MG63 (cell line): ENCODE measurements around the gene TRAPPC3L. TPM values are rescaled to one million over a fixed set of nuclear protein-coding genes. Genes with fewer than 3 reads are reported as not detected.
A peak's percentile ranks its signal among the peaks of the same experiment; 100 is the strongest.

ENCODE experiments used
- DNase-seq: peaks from one replicate; pipeline ENCODE4 v3.0.0-alpha.2; 2020
- H3K27me3 ChIP-seq: fragments of 250-450 bp; sonication (Bioruptor Pico); 2 replicates; pipeline ENCODE4 v1.5.1; 2020; ENCODE audit warnings: mild to moderate bottlenecking, moderate library complexity
- H3K36me3 ChIP-seq: fragments of 250-450 bp; sonication (Bioruptor Pico); 2 replicates; pipeline ENCODE4 v1.5.1; 2020; ENCODE audit warnings: mild to moderate bottlenecking, moderate library complexity
- H3K4me3 ChIP-seq: fragments of 250-450 bp; sonication (Bioruptor Pico); 2 replicates; pipeline ENCODE4 v1.5.1; 2020; ENCODE audit warnings: mild to moderate bottlenecking, moderate library complexity
- H3K9me3 ChIP-seq: fragments of 250-450 bp; sonication (Bioruptor Pico); 2 replicates; pipeline ENCODE4 v1.5.1; 2020; ENCODE audit warnings: mild to moderate bottlenecking, moderate library complexity
- total RNA-seq: library from RNA; depleted of rRNA; stranded (reverse); fragments of >200 nt; shearing (Covaris generic); gene quantifications from 2 replicates; pipeline ENCODE4 v1.2.3, GENCODE V29; 2014; ENCODE audit warnings: low replicate concordance

The TRAPPC3L gene
- total RNA-seq, 1 experiment from 2014 or later, result not detected

DNA sequence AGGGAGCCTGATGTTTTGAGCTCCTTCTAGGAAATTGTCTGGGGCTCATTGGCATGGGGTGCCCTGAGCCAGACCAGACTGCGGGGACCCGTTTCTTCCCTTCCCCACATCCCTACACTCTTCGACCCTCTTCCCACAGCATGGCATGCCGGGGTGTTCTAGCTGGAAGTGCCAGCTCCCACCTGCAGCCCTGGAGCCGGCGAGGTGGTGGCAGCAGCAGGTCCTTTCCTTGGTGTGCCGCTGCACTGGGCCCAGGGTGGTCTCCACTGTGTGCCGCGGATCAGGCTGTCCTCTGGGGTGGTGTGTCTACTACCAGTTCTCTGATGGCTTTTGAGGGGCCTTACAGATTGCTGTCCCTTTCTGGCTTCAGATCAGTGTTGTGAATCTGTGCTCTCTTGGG, 18.3 kb upstream of the TRAPPC3L start:
- no peaks in the 10 kb centered on the region for H3K36me3 ChIP-seq
- DNase-seq, result no peak
- H3K27me3 ChIP-seq, result 0 out of 2 replicates have a peak, but pooled peaks cover 5% of the 10 kb centered on the region
- no peaks in the 10 kb centered on the region for H3K9me3 ChIP-seq
- no peak overlapping the region for H3K4me3 ChIP-seq

- no peak for DNase-seq
- Histone ChIP-seq H3K9me3 (no peaks in the 10 kb centered on the region), H3K27me3 (0 out of 2 replicates have a peak, but pooled peaks cover 5% of the 10 kb centered on the region)
Measured at GRCh38 chr6:116562614-116563013, 17.1 kb upstream of the TRAPPC3L start.

GRCh38 chr6:116562019-116562403, 16.5 kb upstream of the TRAPPC3L start:
- no peak for DNase-seq
- no peaks in the 10 kb centered on the region for H3K9me3 ChIP-seq
- no peaks in the 10 kb centered on the region for H3K36me3 ChIP-seq
- no peak overlapping the region for H3K4me3 ChIP-seq
- 0 out of 2 replicates have a peak, but pooled peaks cover 5% of the 10 kb centered on the region for H3K27me3 ChIP-seq

More at GRCh38 chr6:116562614-116563013, 17.1 kb upstream of the TRAPPC3L start:
- H3K4me3 ChIP-seq, result no peak overlapping the region
- H3K36me3 ChIP-seq, result no peaks in the 10 kb centered on the region

DNA sequence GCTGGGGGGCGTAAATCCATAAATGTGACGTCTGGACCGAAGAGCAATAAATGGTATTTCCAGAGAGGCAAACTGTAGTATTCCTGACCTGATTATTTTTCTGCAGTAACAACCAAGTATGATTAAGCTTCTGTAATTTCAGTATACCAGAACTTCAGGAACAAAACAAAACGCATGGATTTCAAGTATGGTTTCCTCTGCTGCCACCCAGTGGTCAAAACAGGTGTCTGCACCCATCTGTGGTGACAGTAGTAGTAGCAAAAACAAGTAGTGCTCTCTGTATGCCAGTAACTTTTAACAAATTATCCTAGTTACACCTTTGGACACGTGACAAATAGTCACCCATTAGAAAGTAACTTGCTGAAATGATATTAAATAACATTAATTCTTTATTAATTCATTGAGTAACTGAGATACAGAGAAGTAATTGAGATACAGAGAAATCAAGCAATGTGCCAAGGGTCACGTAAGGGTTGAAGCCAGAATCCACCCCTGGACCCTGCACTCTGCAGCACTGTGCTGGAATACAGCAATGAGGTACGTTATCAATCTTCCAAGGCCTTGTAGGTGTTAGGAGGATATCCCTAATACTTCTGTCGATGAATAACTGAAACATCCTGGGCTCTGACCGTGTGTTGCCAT, 16.0 kb upstream of the TRAPPC3L start:
- no peak overlapping the region for H3K4me3 ChIP-seq
- no peaks in the 10 kb centered on the region for H3K9me3 ChIP-seq
- DNase-seq, result peak; percentile 34
- H3K27me3 ChIP-seq, result 0 out of 2 replicates have a peak, but pooled peaks cover 5% of the 10 kb centered on the region
- H3K36me3 ChIP-seq, result no peaks in the 10 kb centered on the region

- H3K9me3 ChIP-seq, result no peaks in the 10 kb centered on the region
- DNase-seq, result no peak
- H3K27me3 ChIP-seq, result 0 out of 2 replicates have a peak, but pooled peaks cover 5% of the 10 kb centered on the region
- no peaks in the 10 kb centered on the region for H3K36me3 ChIP-seq
- H3K4me3 ChIP-seq, result no peak overlapping the region
Measured at GRCh38 chr6:116560130-116560529, 14.6 kb upstream of the TRAPPC3L start.

- H3K27me3 ChIP-seq, result 0 out of 2 replicates have a peak, but pooled peaks cover 5% of the 10 kb centered on the region
Measured at GRCh38 chr6:116557893-116558292, 12.4 kb upstream of the TRAPPC3L start.

GRCh38 chr6:116556814-116557415, 11.4 kb upstream of the TRAPPC3L start:
- Histone ChIP-seq H3K27me3 (0 out of 2 replicates have a peak, but pooled peaks cover 5% of the 10 kb centered on the region), H3K36me3 (no peaks in the 10 kb centered on the region), H3K9me3 (no peaks in the 10 kb centered on the region), H3K4me3 (no peak overlapping the region)
- no peak for DNase-seq

More at GRCh38 chr6:116557893-116558292, 12.4 kb upstream of the TRAPPC3L start:
- peak; percentile 32 for DNase-seq
- H3K4me3 ChIP-seq, result no peak overlapping the region
- no peaks in the 10 kb centered on the region for H3K36me3 ChIP-seq
- no peaks in the 10 kb centered on the region for H3K9me3 ChIP-seq

DNA sequence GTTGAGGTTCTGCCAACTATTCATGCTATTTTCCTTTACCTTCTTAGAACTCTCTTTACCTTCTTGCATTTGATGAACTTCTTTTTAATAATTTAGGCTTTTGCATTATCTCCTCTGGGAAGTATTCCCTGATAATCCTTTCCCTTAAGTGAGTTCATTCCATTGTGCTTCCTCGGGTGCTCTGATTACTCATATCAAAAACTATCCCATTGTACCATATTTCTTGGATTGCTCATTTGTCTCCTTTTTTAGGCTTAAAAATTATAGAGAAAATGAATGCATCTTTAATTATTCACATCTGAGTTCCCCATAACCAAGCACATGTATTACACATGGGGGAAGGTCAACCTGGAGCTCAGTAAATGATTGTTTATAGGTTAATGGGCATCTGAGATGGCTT, 10.6 kb upstream of the TRAPPC3L start:
- Histone ChIP-seq H3K36me3 (no peaks in the 10 kb centered on the region), H3K4me3 (no peak overlapping the region), H3K9me3 (no peaks in the 10 kb centered on the region), H3K27me3 (0 out of 2 replicates have a peak, but pooled peaks cover 5% of the 10 kb centered on the region)
- DNase-seq, result no peak

GRCh38 chr6:116553451-116553850, 8.0 kb upstream of the TRAPPC3L start, which contains the start of gene CALHM4:
CALHM4 (plus strand) TSS chr6:116553751; CDS start chr6:116553794, 43 bp downstream.
- no peak within 1 kb of the TSS for H3K4me3 ChIP-seq
- no peaks in the 10 kb centered on the region for H3K27me3 ChIP-seq
- H3K36me3 ChIP-seq, result no peaks in the 10 kb centered on the region
- DNase-seq, result no peak
- H3K9me3 ChIP-seq, result no peaks in the 10 kb centered on the region

DNA sequence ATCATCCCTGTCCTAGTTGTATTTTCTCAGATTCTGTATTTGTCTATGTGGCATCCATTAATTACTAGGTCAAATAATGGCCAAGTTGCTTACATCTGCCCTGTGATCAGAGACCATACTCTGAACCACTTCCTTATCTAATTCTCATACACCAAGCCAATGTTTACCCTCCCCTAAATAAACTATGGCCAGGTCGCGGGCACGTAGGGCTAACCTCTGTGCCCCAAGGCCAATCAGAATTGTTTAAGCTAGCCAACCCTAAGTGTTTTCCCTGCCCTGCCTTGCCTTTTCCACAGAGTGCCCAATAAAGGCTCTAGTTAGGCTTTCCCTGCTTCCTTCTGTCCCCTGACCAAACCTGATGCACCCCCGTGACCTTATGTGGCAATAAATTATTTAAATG, 5.3 kb upstream of the TRAPPC3L start:
- peaks cover 3% of the 10 kb centered on the region; the same call in 1 of the 2 replicates for H3K27me3 ChIP-seq
- no peak for DNase-seq
- no peaks in the 10 kb centered on the region for H3K9me3 ChIP-seq
- no peaks in the 10 kb centered on the region for H3K36me3 ChIP-seq
- no peak overlapping the region for H3K4me3 ChIP-seq

- peaks cover 16% of the 10 kb centered on the region for H3K27me3 ChIP-seq
- no peak overlapping the region for H3K4me3 ChIP-seq
- no peak for DNase-seq
- H3K9me3 ChIP-seq, result no peaks in the 10 kb centered on the region
- no peaks in the 10 kb centered on the region for H3K36me3 ChIP-seq
Measured at GRCh38 chr6:116547358-116547757, 1.9 kb upstream of the TRAPPC3L start.

DNA sequence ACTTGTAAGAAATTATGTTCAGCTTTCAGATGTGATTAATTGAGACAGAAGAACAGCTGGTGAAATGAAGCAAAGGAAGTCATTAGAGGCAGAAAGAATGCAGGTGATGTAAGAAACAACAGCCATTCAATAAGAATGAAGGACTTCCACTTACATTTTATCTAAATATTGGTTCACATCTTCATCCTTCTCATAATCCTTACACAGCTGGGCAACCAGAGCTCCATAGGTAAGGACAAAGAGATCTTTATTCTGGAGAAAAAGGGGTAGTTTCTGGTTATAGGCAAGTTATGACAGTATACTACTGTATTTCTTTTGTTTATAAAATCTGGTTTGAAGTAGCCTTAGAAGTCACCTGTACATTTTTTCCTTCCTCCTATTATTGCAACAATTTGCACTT, 2.3 kb downstream of the TRAPPC3L start:
- no peaks in the 10 kb centered on the region for H3K36me3 ChIP-seq
- peaks cover 29% of the 10 kb centered on the region for H3K27me3 ChIP-seq
- no peak overlapping the region for H3K4me3 ChIP-seq
- DNase-seq, result no peak
- H3K9me3 ChIP-seq, result no peaks in the 10 kb centered on the region

GRCh38 chr6:116542426-116542825, 3.1 kb downstream of the TRAPPC3L start:
- Histone ChIP-seq H3K4me3 (no peak overlapping the region), H3K9me3 (no peaks in the 10 kb centered on the region), H3K27me3 (peaks cover 29% of the 10 kb centered on the region), H3K36me3 (no peaks in the 10 kb centered on the region)
- no peak for DNase-seq

DNA sequence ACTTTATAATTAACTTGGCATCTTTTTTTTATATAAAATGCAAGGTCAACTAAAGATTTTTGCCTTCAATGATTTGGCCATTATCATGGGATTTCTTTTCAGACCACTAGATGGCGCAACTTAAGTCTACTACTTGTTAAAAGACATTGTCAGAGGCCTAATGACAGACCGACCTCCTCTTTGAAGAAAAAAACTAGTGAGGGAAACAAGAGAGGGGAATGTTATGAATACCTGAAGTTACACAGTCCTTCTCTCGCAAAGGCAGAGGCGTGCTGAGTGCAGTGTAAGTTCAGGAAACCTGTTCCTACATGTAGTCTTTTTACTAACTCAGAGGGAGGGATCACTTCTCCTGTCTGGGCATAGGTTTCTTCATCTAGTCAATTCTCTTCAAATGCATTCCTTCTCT, 9.3 kb downstream of the TRAPPC3L start:
- Histone ChIP-seq H3K36me3 (no peaks in the 10 kb centered on the region), H3K9me3 (no peaks in the 10 kb centered on the region), H3K4me3 (no peak overlapping the region), H3K27me3 (peaks cover 16% of the 10 kb centered on the region)
- no peak for DNase-seq

- Histone ChIP-seq H3K27me3 (peaks cover 13% of the 10 kb centered on the region), H3K9me3 (no peaks in the 10 kb centered on the region), H3K36me3 (no peaks in the 10 kb centered on the region), H3K4me3 (no peak overlapping the region)
- no peak for DNase-seq
Measured at GRCh38 chr6:116535109-116535508, 10.4 kb downstream of the TRAPPC3L start.

- Histone ChIP-seq H3K4me3 (no peak overlapping the region), H3K36me3 (no peaks in the 10 kb centered on the region), H3K9me3 (no peaks in the 10 kb centered on the region), H3K27me3 (peaks cover 15% of the 10 kb centered on the region)
- no peak for DNase-seq
Measured at GRCh38 chr6:116533233-116533957, 12.1 kb downstream of the TRAPPC3L start.
